ENCODE measurements around the gene C10orf67.
"Not testable (repeated sequence)": the region's sequence is repeated elsewhere in the genome, so short reads cannot be mapped to it uniquely, and the experiment has no call there.

- not testable (repeated sequence) for TF ChIP-seq CTCF (IDR thresholded peaks at IDR 0.05); ZFX (IDR thresholded peaks at IDR 0.05; ENCODE audit: borderline replicate concordance)
Measured at GRCh38 chr10:23241779-23242178, 102.8 kb downstream of the C10orf67 start.
